Caki2 (cell line): ENCODE data around the gene PNKP. TPM values are rescaled to one million over a fixed set of nuclear protein-coding genes. Genes with fewer than 3 reads are reported as not detected.

Experiments used
- DNase-seq: peaks from one replicate; pipeline ENCODE4 v3.0.0-alpha.2; 2015; ENCODE audit warnings: low read depth
- in situ Hi-C: cut with HindIII; loops from 2 replicates; pipeline ENCODE4 v1.10.0; 2016; ENCODE audit warnings: low sequenced_read_pairs, low pct_unique_long_range_greater_than_20kb, mixed read lengths
- total RNA-seq: library from RNA; depleted of rRNA; stranded (reverse); fragments of >200 nt; shearing (Covaris generic); gene quantifications from 2 replicates; pipeline ENCODE4 v1.2.3, GENCODE V29; 2014; ENCODE audit warnings: low replicate concordance

PNKP gene
- total RNA-seq, 1 experiment from 2014 or later = 99.6 TPM

DNA sequence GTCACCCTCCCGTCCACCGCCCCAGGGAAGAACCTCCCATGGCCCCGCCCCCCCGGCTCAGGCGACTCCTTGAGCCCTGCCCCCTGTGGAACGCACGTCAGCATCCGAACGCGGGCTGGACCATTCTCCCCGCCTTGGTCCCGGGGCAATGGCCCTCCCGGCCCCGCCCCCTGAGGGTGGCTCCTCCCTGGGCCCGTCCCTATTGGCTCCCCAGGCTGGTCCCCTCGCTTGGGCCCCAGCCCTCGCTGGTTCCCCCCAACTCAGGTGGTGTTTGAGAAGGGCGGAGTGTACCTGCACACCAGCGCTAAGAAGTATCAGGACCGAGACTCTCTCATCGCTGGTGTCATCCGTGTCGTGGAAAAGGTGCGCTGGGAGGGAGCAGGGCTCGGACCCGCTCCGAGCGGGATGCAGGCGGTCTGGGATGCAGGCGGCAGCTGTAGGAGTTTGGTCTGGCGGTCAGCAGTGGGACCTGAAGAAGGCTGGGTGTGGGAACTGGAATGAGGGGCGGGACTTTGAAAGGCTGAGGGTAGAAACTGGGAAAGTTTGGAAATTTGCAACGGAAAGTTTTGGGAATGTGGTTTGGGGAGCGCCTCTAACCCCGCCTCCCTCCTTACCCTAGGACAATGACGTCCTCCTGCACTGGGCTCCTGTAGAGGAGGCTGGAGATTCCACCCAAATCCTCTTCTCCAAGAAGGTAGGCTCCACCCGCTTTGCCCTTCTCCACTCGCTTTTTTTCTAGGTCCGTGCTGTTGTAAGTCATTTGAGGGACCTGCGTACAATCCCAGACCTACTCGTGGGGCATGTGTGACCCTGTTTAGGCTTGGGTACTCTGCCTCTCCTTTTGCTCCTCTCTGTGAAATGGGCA, 10.7 kb upstream of the PNKP start:
- DNase-seq = peak; percentile 96
- in situ Hi-C loops = no loop called here

DNA sequence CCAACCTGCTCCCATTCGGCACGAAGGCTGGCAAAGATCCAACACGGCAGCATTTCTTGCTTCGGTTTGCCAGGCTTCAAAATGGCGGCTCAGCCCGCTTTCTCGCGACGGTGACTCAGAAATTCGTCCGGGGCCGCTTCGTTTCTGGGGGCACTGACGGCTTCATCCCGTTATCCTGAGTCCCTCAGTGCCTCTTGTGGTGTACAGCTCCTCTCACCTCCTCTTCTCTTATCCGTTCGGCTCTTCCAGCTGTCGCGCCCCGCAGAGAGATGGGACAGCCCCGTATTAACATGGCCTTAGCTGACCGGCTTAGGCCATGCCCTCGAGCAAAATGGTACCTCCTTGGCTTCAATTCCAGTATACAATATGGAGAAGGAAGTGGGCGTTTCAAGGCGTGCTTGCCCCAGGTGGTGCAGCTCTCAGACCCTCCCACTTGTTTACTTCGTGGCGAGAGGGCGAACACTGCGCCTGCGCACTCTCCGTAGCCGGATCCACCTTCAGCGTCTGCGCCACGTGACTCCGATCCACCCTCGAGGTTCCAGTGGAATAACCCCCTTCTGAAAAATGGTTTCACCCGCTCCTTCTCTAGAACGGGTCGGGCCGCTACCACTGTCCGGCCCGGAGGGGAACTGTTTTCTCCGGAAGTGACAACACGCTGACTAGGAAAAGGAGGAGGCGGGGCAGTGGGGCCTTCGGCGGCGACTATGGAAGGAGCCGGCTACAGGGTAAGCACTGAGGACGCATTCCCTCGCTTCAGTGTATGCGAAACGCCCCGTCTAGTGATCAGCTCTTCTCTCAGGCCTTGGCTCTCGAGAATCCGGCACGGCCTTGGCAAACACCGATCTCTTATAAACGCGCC, 9.9 kb upstream of the PNKP start, which contains the start of the genes AKT1S1 and TBC1D17:
TSS of gene AKT1S1 (minus strand) at position 336 of the 859 bp plus-strand sequence. CDS start 4,060 bp downstream, outside the sequence.
TSS of gene TBC1D17 (plus strand) at position 683 of the 859 bp plus-strand sequence. CDS start at position 705, 22 bp downstream.
- DNase-seq = peak; percentile 100
- in situ Hi-C loops = no loop called here

DNA sequence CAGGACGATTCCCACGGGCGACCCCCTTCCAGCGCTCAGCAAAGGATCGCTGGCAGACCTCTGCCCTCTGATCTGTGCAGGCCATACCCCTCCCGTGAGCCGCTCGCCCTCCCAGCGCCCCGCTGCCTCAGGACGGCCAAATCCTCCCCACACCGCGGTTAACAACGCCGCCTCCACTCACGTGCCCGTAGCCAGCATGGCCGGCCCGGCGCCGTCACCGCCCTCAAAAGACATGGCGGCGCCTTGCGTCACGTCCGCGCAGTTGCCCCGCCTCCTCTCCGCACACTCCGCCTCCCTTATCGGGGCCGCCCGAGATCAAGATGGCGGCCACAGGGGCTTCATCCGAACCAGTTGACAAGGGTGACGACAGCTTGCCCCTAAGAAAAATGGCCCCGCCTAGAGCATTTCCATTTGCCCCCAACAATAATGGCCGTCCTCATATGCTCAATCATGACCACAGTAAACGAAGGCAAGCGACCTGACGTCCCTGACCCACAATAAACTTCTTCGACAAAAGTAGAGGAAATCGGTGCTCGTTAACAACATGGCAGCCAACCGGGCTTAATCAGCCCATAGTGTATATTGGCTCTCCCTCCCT, 9.1 kb upstream of the PNKP start:
- in situ Hi-C loops = no loop called here
- DNase-seq = peak; percentile 99

DNA sequence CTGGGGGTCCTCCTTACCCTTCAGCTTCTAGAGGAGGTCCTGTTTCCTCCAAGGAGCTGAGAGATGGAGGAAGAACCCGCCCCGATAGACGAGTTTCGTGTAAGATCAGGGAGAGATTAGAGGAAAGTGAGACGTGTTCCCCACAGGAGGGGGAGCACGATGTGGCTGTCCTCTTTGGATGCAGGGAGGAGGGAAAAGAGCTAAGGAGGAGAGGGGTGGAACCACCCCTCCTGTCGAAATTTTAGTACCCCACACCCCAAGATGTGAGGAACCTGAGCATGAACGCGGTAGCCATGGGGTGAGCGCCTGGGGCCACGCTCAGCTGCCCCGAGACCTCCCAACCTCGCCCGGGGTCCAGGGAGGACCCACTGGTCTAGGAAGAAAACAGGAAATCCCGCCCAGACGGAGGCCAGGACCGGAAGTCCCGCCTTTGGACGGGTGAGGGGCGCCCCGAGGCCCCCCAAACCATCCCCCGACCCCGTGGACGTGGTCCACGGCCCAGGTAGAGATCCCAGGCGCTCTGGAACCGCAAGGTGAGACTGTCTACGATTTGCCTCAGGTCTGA, 8.6 kb upstream of the PNKP start:
- DNase-seq = peak; percentile 61
- in situ Hi-C loops = no loop called here

DNA sequence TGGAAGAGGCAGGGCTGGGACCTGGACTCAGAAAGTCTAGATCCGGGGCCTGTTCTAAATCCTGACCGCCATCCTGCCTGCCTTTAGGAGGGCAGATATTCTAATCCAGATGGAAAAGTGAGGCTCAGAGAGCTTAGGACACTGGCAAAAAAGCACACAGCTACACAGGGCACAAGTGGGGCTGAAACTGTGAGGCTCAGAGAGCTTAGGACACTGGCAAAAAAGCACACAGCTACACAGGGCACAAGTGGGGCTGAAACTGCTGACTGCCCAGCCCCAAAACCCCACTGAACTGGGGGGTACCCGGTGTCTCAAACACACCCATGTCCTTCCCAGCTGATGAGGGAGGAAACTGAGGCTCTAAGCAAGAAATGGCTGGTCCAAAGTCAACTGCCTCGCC, 7.8 kb upstream of the PNKP start:
- in situ Hi-C loops = no loop called here
- DNase-seq = no peak

DNA sequence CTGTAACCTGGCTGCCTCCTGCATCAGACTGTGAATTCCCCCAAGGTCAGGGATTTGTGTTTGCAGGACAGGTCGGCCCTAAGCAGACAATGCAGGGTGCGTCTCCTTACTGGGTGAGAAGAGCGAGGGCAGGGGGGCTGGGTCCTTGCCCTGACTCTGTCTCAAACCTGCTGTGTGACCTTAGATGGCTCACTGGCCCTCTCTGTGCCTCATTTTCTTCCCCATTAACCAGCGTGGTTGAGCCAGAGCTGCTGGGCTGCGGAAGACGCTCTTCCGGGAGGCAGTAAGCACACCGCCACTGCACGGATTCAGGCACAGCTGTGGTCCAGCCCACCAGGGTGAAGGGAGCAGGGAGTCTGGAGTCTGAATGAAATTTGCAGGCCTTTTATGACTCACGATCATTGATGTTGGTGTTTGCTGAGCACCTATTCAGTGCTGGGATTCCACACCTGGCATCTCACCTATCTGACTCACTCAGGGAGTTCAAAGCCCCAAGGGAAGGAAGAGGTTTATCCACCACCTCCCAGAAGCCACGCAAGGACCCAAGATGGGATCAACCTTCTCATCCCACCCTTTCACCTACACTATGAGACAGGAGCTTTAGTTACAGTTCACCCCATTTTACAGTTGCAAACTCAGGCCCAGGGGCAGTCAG, 7.3 kb upstream of the PNKP start:
- in situ Hi-C loops = no loop called here

DNA sequence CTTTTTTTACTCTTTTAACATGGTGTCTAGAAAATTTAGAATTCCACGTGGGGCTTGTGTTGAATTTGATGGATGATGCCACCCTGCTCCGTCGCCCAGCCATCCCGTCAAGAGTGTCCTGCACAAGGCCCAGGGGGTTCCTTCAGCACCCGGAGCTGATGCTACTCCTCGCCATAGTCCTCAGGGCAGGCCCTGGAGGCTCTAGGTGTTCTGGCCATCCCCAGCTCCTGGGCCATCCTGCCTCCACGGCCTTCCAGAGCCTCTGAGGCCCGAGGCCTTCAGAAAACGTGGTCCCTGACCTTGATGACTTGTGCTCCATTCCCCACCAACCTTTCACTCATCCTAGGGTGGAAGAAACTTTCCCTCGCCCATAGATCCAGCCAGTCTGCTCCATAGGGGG, 6.5 kb upstream of the PNKP start:
- DNase-seq = no peak
- in situ Hi-C loops = no loop called here

More for the DNA sequence above, 7.3 kb upstream of the PNKP start:
- no peak for DNase-seq

DNA sequence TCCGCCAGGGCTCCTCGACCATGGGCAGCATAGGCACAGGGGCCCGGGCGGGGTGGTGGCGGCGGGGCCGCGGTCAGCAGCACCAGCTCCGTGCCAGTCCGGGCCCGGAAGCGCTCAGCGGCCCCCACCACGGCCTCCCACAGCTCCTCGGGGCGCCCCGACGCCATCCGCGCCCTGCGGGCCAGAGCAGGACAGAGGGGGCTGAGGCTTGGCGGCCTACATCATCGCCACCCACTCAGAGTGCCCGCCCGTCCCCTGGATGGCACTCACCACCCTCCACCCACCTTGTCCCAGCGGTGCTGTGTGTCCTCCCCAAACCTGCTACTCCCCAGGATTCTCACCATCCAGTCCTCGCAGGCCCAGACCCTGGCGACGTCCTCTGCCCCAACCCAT, 5.7 kb upstream of the PNKP start:
- DNase-seq = no peak
- in situ Hi-C loops = no loop called here

DNA sequence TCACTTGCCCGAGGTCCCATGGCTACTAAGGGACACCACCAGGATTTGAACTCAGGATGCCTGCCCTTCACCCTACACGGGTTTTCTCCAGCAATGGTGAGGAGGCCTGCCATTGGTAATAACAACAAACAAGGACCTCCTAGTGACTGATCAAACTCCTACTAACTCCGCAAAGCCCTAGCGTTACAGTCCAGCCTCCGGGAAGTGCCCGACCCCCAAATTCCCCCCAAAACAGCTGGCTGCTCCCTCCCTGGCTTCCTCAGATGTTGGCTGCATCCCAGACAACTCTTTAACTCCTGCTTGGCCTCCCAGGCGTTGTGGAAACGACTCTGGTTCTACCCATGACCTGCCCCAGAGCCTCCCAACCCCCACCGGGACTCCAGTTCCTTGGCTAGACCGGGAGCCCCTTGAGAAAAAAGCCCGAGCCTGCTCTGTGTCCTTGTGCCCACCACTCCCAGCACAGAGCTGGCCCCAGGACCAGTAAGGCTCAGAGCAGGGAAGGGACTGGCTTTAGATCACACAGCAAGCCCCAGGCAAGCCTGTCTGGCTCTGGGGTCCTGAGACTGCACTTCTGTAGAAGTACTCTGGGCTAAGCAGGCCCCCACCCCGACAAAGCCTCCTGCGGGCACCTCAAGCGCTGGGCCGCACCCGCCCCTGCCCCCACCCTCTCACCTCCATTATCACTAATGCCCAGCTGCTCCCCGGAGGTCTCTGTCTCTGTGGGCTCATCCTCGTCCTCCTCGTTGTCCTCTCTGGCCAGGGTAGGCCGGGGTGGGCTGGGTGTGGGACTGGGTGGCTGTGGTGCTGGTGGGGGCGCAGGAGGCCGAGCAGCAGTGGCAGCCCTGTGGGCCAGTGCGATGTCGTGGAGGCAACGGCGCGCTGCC, 5.1 kb upstream of the PNKP start:
- no peak for DNase-seq
- in situ Hi-C loops = no loop called here

DNA sequence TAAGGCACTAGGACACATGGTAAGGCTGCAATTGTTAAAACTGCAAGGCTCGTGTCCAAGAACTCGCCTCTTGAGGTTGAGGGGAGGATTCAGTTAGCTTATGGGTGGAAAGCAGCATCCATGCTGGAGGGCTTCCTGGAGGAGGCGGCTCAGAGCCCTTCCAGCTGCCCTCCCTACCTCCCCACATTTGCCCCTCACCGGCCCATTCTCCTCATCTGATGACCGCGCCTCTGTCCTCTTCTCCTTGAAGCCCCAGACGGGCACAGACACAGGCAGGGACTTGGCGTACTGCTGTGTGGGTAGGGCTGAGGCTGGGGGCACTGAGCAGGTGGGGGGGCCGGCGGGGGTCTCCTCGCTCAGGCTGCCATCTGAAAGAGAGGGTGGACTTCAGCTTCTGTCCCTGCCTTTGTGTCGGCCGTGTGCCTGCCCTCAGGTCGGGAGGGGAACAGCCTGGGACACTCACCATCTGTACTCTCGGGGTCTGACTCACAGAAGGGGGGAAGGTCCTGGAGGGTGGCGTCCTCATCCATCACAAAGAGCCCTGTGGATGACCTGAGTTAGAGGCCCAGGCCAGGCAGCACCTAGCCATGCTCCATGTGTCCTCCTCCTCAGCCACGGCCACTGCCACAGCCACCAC, 4.1 kb upstream of the PNKP start:
- in situ Hi-C loops = no loop called here
- no peak for DNase-seq

DNA sequence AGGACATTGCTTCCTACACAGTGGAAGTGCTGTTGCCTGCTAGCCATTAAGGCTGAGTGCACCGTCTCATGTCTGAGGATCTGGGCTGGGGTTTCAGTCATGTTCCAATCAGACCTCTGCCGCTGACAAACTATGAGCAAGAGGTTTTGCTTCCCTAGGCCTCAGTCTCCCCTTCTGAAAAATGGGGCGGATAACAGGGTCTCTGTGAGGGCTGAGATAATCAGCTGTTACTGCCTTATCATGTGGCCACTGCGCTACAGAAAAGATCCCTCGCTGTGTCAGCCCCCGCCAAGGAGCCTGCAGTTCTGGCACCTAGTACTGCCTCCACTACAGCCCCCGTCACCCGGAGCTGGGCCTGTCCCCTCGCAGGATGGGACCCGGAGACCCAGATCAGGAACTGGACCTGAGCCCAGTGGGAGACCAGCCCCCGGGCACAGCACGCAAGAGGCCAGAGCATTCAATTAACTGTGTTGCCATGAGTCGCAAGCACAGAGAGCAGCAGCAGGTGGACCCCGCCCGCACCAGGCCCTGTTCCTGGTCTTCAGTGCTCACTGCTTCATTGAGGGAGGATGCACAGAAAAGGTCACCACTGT, 3.0 kb upstream of the PNKP start:
- no peak for DNase-seq
- in situ Hi-C loops = no loop called here

DNA sequence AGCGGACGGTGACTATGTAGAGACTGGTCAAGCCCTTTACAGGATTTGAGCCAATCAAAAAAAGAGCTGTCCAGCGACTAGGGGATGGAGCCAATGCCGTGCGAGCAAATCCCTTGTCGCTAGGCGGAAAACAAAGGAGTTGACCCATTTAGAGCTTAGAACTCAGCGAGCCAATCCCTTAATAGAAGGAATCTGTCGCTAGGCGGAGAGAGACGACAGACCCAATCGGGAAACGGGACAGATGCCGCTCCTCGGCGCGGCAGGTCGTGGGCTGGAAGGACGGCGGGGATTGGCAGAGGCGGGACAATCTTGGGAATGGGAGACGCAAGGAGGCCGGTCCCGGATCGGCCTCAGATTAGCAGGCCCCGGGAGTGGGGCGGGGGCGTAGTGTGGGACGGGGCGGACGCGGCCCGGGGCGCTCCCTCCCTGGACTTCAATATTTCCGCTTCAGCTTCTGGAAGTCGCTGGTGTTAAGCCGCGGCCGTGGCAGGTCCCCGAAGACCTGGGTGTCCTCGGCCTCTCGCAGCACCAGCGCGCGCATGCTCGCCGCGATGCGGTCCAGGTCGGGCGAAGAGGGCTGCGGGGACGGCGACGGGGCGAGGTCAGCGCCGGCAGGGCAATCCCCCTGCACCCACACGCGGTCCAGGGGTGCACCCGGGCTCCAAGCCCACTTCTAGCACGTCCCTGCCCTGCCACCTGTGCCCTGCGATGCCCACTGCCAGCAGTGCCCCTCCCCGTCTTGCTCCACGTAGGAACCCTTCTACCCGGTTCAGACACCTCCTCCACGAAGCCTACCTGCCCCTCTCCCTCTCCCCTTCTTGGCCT, 2.3 kb upstream of the PNKP start:
- in situ Hi-C loops = no loop called here
- peak; percentile 100 for DNase-seq

DNA sequence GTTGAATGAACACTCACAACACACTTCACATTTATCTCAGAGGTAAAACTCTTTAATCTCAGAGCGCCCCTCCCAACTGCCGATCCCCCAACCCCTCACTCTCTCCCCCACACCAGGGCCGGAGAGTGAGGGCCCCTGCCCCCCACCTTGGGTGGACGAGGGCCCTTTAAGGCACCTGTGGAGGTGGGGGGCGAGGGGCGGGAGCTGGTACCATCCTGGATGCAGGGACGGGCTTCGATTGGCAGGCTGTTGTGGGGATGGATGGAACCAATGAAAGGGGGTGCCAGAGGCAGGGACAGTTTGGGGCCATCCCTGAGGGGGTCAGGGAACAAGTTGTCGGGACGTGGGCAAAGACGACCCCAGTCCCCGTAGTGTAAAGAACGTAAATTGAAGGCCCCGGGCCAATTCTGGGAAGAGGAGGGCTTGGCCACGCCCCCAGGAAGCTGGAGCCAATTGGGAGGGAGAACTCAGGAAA, 1.7 kb upstream of the PNKP start:
- no peak for DNase-seq
- in situ Hi-C loops = no loop called here

DNA sequence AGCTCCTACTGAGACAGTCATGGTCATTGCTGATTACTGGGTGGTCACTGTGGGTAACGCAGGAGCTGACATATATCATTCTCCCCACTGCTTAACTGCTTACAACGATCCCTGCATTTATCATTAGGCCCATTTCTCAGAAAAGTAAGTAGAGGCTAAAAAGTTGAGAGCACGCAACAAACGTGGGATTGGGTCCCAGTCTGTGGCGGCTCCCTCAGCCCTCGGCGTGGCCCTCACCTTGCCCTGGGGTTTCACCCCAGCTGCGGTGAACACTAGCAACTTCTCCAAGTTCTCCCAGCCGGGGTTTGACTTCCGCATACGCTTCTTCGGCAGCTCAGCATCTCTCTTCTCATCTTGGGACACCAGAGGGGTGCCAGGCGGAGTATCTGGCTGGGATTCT, 2.5 kb downstream of the PNKP start:
- in situ Hi-C loops = no loop called here
- no peak for DNase-seq

DNA sequence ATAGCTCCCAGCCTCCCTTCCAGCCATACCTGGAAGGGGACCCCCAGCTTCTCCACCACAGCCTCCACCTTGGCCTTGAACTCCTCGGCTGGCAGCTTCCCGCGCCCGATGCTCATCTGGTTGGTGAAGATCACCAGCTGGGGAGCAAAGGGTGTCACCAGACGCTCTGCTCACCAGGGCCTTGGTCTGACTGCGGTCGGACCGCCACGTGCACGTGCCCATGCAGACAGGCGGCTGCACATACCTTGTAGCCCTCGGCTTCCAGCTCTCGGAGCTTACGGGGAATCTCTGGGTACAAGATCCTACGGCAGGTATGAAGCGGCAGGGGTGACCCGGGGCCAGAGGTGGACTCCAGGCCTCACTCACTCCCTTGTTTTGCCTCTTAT, 3.4 kb downstream of the PNKP start:
- DNase-seq = no peak
- in situ Hi-C loops = no loop called here
